ENCODE data around the gene ZNF618.

Gene ZNF618

GRCh38 chr9:113886026-113886369 lies 9.9 kb downstream of the ZNF618 start:
- FAIRE-seq (no peak), DNase-seq (ENCODE audit: insufficient read length) (no peak)
- TF ChIP-seq TAF1 (IDR thresholded peaks at IDR 0.05; ENCODE audit: borderline replicate concordance, low read depth, low read length) (no peak), POLR2A (IDR thresholded peaks at IDR 0.05; ENCODE audit: low read depth, low read length) (no peak), POLR2AphosphoS5 (IDR thresholded peaks at IDR 0.05; ENCODE audit: low read depth, low read length) (no peak)

- TF ChIP-seq POLR2A (IDR thresholded peaks at IDR 0.05; ENCODE audit: low read depth, low read length) = no peak
- no peak for TF ChIP-seq POLR2AphosphoS5 (IDR thresholded peaks at IDR 0.05; ENCODE audit: low read depth, low read length)
- no peak for FAIRE-seq
Observed at GRCh38 chr9:113886466-113886865, 10.4 kb downstream of the ZNF618 start.

GRCh38 chr9:113886933-113887332 lies 10.8 kb downstream of the ZNF618 start:
- DNase-seq (ENCODE audit: insufficient read length) = no peak
- no peak for FAIRE-seq
- TF ChIP-seq TAF1 (IDR thresholded peaks at IDR 0.05; ENCODE audit: borderline replicate concordance, low read depth, low read length) (no peak), POLR2A (IDR thresholded peaks at IDR 0.05; ENCODE audit: low read depth, low read length) (no peak), POLR2AphosphoS5 (IDR thresholded peaks at IDR 0.05; ENCODE audit: low read depth, low read length) (no peak)

More at GRCh38 chr9:113886466-113886865, 10.4 kb downstream of the ZNF618 start:
- DNase-seq (ENCODE audit: insufficient read length) = no peak

GRCh38 chr9:113887436-113887835 lies 11.3 kb downstream of the ZNF618 start:
- FAIRE-seq (no peak), DNase-seq (ENCODE audit: insufficient read length) (no peak)
- TF ChIP-seq TAF1 (IDR thresholded peaks at IDR 0.05; ENCODE audit: borderline replicate concordance, low read depth, low read length) (no peak), POLR2AphosphoS5 (IDR thresholded peaks at IDR 0.05; ENCODE audit: low read depth, low read length) (no peak), POLR2A (IDR thresholded peaks at IDR 0.05; ENCODE audit: low read depth, low read length) (no peak)

- no peak for FAIRE-seq
- TF ChIP-seq POLR2A (IDR thresholded peaks at IDR 0.05; ENCODE audit: low read depth, low read length) = no peak
- no peak for TF ChIP-seq TAF1 (IDR thresholded peaks at IDR 0.05; ENCODE audit: borderline replicate concordance, low read depth, low read length)
- no peak for TF ChIP-seq POLR2AphosphoS5 (IDR thresholded peaks at IDR 0.05; ENCODE audit: low read depth, low read length)
- DNase-seq (ENCODE audit: insufficient read length) = no peak
Observed at GRCh38 chr9:113888336-113888735, 12.2 kb downstream of the ZNF618 start.

GRCh38 chr9:113888976-113889375 lies 12.9 kb downstream of the ZNF618 start:
- no peak for TF ChIP-seq POLR2A (IDR thresholded peaks at IDR 0.05; ENCODE audit: low read depth, low read length)
- TF ChIP-seq TAF1 (IDR thresholded peaks at IDR 0.05; ENCODE audit: borderline replicate concordance, low read depth, low read length) = no peak
- no peak for TF ChIP-seq POLR2AphosphoS5 (IDR thresholded peaks at IDR 0.05; ENCODE audit: low read depth, low read length)
- DNase-seq (ENCODE audit: insufficient read length) (no peak), FAIRE-seq (no peak)

- TF ChIP-seq POLR2A (IDR thresholded peaks at IDR 0.05; ENCODE audit: low read depth, low read length) (no peak), POLR2AphosphoS5 (IDR thresholded peaks at IDR 0.05; ENCODE audit: low read depth, low read length) (no peak), TAF1 (IDR thresholded peaks at IDR 0.05; ENCODE audit: borderline replicate concordance, low read depth, low read length) (no peak)
- DNase-seq (ENCODE audit: insufficient read length) (no peak), FAIRE-seq (no peak)
Observed at GRCh38 chr9:113890704-113891103, 14.6 kb downstream of the ZNF618 start.

- TF ChIP-seq POLR2A (IDR thresholded peaks at IDR 0.05; ENCODE audit: low read depth, low read length) (no peak), POLR2AphosphoS5 (IDR thresholded peaks at IDR 0.05; ENCODE audit: low read depth, low read length) (no peak), TAF1 (IDR thresholded peaks at IDR 0.05; ENCODE audit: borderline replicate concordance, low read depth, low read length) (no peak)
- FAIRE-seq (no peak), DNase-seq (ENCODE audit: insufficient read length) (no peak)
Observed at GRCh38 chr9:113892861-113893491, 16.9 kb downstream of the ZNF618 start.

GRCh38 chr9:113894166-113894565 lies 18.1 kb downstream of the ZNF618 start:
- TF ChIP-seq TAF1 (IDR thresholded peaks at IDR 0.05; ENCODE audit: borderline replicate concordance, low read depth, low read length) (no peak), POLR2A (IDR thresholded peaks at IDR 0.05; ENCODE audit: low read depth, low read length) (no peak)
- FAIRE-seq = no peak

GRCh38 chr9:113895526-113895925 lies 19.4 kb downstream of the ZNF618 start:
- FAIRE-seq (no peak), DNase-seq (ENCODE audit: insufficient read length) (no peak)
- TF ChIP-seq POLR2AphosphoS5 (IDR thresholded peaks at IDR 0.05; ENCODE audit: low read depth, low read length) = no peak
- TF ChIP-seq TAF1 (IDR thresholded peaks at IDR 0.05; ENCODE audit: borderline replicate concordance, low read depth, low read length) = no peak
- TF ChIP-seq POLR2A (IDR thresholded peaks at IDR 0.05; ENCODE audit: low read depth, low read length) = no peak

More at GRCh38 chr9:113894166-113894565, 18.1 kb downstream of the ZNF618 start:
- DNase-seq (ENCODE audit: insufficient read length) = no peak

- TF ChIP-seq POLR2A (IDR thresholded peaks at IDR 0.05; ENCODE audit: low read depth, low read length) (no peak), POLR2AphosphoS5 (IDR thresholded peaks at IDR 0.05; ENCODE audit: low read depth, low read length) (no peak), TAF1 (IDR thresholded peaks at IDR 0.05; ENCODE audit: borderline replicate concordance, low read depth, low read length) (no peak)
- no peak for FAIRE-seq
- DNase-seq (ENCODE audit: insufficient read length) = no peak
Observed at GRCh38 chr9:113896713-113897112, 20.6 kb downstream of the ZNF618 start.

- FAIRE-seq = no peak
- TF ChIP-seq POLR2A (IDR thresholded peaks at IDR 0.05; ENCODE audit: low read depth, low read length) = no peak
- TF ChIP-seq TAF1 (IDR thresholded peaks at IDR 0.05; ENCODE audit: borderline replicate concordance, low read depth, low read length) = no peak
- no peak for TF ChIP-seq POLR2AphosphoS5 (IDR thresholded peaks at IDR 0.05; ENCODE audit: low read depth, low read length)
- no peak for DNase-seq (ENCODE audit: insufficient read length)
Observed at GRCh38 chr9:113898151-113898550, 22.0 kb downstream of the ZNF618 start.

Measured in GM12892 (cell line).